Coronary artery (tissue), 2 donors: ENCODE data around the gene ST8SIA1.

Source experiments
- DNase-seq: peaks from one replicate; pipeline ENCODE4 v3.0.0-alpha.2; 2017; ENCODE audit warnings: low spot score
- H3K27ac ChIP-seq, 2 donors: fragments of 200-600 bp; sonication (generic); one replicate each; pipeline ENCODE4 v1.5.1; 2016 to 2019
- H3K4me3 ChIP-seq: fragments of 200-600 bp; sonication (generic); 2 replicates; pipeline ENCODE4 v1.5.1; 2016; ENCODE audit warnings: mild to moderate bottlenecking, moderate library complexity
- TF ChIP-seq, protein P1 (sequence below): fragments of 200-600 bp; sonication (generic); IDR thresholded peaks from one replicate; pipeline ENCODE4 v1.5.1; 2019; ENCODE audit warnings: antibody characterized with exemption

ST8SIA1 gene

DNA sequence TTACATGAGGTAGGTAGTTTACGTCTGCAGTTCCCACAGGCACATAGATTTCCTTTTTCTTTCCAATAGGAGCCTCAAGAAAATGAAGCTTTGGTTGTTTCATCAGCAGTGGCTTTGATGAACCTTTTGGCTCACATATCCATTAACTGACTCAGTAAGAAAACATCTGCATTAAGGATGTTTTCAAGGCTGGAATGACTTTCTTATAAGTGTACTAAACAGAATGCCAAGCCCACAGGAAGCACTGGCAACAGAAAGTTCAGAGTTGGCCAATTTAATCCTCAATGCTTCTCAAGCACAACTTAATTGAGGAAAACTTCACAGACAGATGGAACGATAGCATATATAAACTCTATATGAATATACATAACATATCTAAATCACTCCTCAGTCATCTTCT lies 63.5 kb downstream of the ST8SIA1 start:
- H3K27ac ChIP-seq = peak overlapping the region in 1 of 2 donors; percentile 35
- H3K4me3 ChIP-seq = no peak overlapping the region
- TF ChIP-seq, protein P1, sequence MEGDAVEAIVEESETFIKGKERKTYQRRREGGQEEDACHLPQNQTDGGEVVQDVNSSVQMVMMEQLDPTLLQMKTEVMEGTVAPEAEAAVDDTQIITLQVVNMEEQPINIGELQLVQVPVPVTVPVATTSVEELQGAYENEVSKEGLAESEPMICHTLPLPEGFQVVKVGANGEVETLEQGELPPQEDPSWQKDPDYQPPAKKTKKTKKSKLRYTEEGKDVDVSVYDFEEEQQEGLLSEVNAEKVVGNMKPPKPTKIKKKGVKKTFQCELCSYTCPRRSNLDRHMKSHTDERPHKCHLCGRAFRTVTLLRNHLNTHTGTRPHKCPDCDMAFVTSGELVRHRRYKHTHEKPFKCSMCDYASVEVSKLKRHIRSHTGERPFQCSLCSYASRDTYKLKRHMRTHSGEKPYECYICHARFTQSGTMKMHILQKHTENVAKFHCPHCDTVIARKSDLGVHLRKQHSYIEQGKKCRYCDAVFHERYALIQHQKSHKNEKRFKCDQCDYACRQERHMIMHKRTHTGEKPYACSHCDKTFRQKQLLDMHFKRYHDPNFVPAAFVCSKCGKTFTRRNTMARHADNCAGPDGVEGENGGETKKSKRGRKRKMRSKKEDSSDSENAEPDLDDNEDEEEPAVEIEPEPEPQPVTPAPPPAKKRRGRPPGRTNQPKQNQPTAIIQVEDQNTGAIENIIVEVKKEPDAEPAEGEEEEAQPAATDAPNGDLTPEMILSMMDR = no peak
- DNase-seq = no peak

DNA sequence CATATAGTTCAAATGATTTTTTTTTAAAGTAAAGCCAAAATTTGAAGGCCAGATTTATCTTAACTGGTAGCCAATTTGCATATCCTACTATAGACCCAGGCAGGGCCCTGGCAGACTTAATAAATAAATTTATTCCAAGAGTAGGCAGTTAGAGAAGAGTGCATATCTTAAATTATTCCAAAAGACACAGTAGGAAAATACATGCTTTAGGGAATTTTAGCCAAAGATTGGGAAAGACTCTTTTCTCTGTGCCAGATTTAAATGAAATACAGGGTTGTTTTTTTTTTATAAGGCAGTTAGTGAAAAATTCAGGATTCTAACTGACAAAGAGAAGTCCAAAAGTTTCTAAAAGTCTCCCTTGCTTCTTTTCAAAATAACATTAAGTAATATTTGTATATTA lies 65.5 kb downstream of the ST8SIA1 start:
- no peak for DNase-seq
- Histone ChIP-seq H3K27ac (no peak overlapping the region), H3K4me3 (no peak overlapping the region)
- TF ChIP-seq, protein P1 = no peak

DNA sequence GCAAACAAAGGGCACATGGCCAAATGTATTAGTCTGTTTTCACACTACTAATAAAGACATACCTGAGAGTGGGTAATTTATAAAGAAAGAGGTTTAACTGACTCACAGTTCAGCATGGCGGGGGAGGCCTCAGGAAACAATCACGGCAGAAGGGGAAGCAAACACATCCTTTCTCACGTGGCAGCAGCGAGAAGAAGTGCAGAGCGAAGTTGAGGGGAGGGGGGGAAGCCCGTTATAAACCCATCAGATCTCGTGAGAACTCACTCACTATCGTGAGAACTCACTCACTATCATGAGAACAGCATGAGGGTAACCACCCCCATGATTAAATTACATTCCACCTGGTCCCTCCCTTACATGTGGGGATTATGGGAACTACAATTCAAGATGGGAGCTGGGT lies 66.1 kb downstream of the ST8SIA1 start:
- TF ChIP-seq, protein P1 = no peak
- H3K27ac ChIP-seq = no peak overlapping the region
- no peak for DNase-seq
- no peak overlapping the region for H3K4me3 ChIP-seq

DNA sequence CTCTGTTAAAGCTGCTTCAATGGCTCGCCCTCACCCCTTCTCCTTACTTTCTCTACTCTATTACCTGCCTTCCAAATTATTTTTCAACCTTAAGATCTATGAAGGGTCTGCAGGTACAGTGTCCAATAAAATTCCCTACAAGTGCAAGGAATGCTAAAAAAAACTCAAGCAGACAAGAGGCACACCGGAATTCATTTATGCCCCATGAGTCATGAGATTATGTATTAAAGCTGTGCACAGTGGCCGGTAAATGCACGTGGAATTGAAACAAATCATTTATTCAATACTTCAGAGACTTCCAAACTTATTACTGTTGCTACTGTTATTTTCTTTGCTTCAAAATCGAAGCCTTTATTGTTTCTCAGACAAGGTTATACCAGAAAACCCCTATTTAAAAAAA lies 68.4 kb downstream of the ST8SIA1 start:
- TF ChIP-seq, protein P1 = no peak
- Histone ChIP-seq H3K27ac (no peak overlapping the region), H3K4me3 (no peak overlapping the region)
- no peak for DNase-seq

DNA sequence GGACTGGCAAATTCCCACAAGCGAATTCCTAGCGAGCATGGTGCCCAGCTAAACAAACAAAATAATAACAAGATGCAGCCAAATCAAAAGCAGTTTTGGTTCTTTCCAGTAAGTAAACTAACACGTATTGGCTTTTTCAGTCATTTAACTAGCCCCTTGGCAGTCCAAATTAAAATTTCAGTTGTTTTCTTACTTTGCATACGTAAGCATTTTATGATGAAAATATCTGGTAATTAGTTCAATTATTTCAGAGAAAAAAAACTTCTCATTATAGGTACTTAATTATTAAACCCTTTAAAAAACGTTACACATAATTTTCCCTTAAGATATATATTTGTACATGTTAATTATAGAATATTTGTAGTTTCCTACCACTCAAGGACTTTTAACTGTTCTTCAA lies 70.1 kb downstream of the ST8SIA1 start:
- Histone ChIP-seq H3K27ac (no peak overlapping the region), H3K4me3 (no peak overlapping the region)
- no peak for DNase-seq
- TF ChIP-seq, protein P1 = no peak

DNA sequence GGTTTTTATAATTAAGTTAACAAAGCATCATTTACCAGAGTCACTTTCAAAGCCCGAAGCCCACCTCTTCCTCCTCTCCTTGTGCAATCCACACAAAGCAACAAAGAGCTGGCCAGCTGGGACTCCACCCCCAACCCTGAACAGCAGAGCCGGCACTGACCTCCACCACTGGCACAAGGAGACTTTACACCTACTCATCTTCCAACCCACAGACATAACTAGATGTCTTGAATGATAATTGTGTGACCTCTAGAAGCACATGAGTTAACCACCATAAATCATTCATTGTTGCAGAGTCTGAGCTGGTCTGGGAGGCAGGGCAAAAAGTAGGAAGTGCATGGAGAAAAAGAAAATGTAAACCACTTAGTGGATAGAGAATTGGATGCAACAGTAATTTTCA lies 72.2 kb downstream of the ST8SIA1 start:
- Histone ChIP-seq H3K4me3 (no peak overlapping the region), H3K27ac (no peak overlapping the region)
- TF ChIP-seq, protein P1 = no peak
- no peak for DNase-seq

DNA sequence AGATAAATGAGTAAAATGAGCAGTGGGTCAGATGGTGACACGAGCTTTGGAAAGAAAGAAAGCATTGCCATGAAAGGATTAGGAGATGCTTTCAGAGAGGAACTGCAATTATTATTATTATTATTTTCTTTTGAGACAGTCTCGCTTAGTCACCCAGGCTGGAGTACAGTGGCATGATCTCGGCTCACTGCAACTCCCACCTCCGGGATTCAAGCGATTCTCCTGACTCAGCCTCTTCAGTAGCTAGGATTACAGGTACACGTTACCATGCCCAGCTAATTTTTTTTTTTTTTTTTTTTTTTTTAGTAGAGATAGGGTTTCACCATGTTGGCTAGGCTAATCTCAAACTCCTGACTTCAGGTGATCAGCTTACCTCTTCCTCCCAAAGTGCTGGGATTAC lies 77.4 kb downstream of the ST8SIA1 start:
- TF ChIP-seq, protein P1 = no peak
- Histone ChIP-seq H3K4me3 (no peak overlapping the region), H3K27ac (no peak overlapping the region)
- DNase-seq = no peak
